Measurements from ENCODE around the gene VASP. TPM values are rescaled to one million over a fixed set of nuclear protein-coding genes. Genes with fewer than 3 reads are reported as not detected.

VASP gene
- total RNA-seq, 4 donors from 2014 or later: 52.7 to 68.9 (median 56.5) TPM

DNA sequence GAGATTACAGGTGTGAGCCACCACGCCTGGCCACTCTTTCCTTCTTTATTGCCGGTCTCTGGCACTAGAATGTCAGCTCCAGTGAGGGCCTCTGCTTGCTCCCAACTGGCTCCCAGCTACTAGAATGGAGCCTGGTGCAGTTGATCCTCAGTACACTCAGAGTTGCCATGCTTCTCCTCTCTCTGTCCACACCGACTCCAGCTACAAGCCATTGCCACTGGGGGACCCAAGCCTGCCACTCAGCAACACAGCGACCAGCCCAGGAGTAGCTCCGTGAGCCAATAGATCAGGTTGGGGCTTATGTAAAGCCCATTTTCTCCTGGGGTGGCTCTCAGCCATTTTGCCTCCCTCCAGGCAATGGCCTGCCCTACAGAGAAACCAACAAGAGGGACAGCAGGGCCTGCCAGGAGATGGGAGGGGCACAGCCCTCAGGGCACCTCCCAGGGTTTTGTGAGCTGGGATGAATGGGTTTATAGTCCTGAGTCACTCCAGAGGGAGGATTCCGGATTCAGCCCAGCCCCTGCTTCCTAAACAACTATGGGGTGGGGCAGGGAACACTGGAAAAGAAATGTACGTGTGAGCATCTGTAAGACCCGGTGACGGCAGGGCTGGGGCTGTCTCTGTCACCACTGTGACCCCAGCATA, 40.8 kb downstream of the VASP start:
- DNase-seq (ENCODE audit: low spot score in 2 of 2): peak; percentile 73 to 92
- no peak for TF ChIP-seq POLR2A (IDR thresholded peaks at IDR 0.05)
- TF ChIP-seq, protein P1, sequence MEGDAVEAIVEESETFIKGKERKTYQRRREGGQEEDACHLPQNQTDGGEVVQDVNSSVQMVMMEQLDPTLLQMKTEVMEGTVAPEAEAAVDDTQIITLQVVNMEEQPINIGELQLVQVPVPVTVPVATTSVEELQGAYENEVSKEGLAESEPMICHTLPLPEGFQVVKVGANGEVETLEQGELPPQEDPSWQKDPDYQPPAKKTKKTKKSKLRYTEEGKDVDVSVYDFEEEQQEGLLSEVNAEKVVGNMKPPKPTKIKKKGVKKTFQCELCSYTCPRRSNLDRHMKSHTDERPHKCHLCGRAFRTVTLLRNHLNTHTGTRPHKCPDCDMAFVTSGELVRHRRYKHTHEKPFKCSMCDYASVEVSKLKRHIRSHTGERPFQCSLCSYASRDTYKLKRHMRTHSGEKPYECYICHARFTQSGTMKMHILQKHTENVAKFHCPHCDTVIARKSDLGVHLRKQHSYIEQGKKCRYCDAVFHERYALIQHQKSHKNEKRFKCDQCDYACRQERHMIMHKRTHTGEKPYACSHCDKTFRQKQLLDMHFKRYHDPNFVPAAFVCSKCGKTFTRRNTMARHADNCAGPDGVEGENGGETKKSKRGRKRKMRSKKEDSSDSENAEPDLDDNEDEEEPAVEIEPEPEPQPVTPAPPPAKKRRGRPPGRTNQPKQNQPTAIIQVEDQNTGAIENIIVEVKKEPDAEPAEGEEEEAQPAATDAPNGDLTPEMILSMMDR (IDR thresholded peaks at IDR 0.05): no peak
- H3K4me3 ChIP-seq (ENCODE audit: low read depth, poor library complexity, severe bottlenecking): no peak overlapping the region
- intact Hi-C loops (cut with DNase I; ENCODE audit: low total_unique reads): no loop called here
- WGBS, 2 donors: 42 to 54% methylated on average over 9 of the region's 9 CpGs

GRCh38 chr19:45553464-45553863, 46.2 kb downstream of the VASP start:
- intact Hi-C loops (cut with DNase I; ENCODE audit: low total_unique reads): no loop called here
- DNase-seq (ENCODE audit: low spot score in 2 of 2): no peak
- WGBS, 2 donors: 68 to 86% methylated on average over 23 to 24 of the region's 34 CpGs
- TF ChIP-seq, protein P1 (IDR thresholded peaks at IDR 0.05): no peak
- no peak for TF ChIP-seq POLR2A (IDR thresholded peaks at IDR 0.05)
- no peak overlapping the region for H3K4me3 ChIP-seq (ENCODE audit: low read depth, poor library complexity, severe bottlenecking)

GRCh38 chr19:45554481-45554880, 47.2 kb downstream of the VASP start:
- no peak overlapping the region for H3K4me3 ChIP-seq (ENCODE audit: low read depth, poor library complexity, severe bottlenecking)
- DNase-seq (ENCODE audit: low spot score in 2 of 2): no peak
- intact Hi-C loops (cut with DNase I; ENCODE audit: low total_unique reads): no loop called here
- 79 to 88% methylated on average over 1 of the region's 1 CpG for WGBS, 2 donors
- TF ChIP-seq, protein P1 (IDR thresholded peaks at IDR 0.05): no peak

GRCh38 chr19:45556835-45557234, 49.6 kb downstream of the VASP start:
- intact Hi-C loops (cut with DNase I; ENCODE audit: low total_unique reads): loop anchor here (2.0 kb wide), 1 partner anchor 30 kb away; no protein-coding TSS in a partner anchor
- no peak for DNase-seq (ENCODE audit: low spot score in 2 of 2)
- WGBS, 2 donors: 90 to 100% methylated on average over 2 to 5 of the region's 5 CpGs
- no peak overlapping the region for H3K4me3 ChIP-seq (ENCODE audit: low read depth, poor library complexity, severe bottlenecking)
- TF ChIP-seq, protein P1 (IDR thresholded peaks at IDR 0.05): no peak
- no peak for TF ChIP-seq POLR2A (IDR thresholded peaks at IDR 0.05)

DNA sequence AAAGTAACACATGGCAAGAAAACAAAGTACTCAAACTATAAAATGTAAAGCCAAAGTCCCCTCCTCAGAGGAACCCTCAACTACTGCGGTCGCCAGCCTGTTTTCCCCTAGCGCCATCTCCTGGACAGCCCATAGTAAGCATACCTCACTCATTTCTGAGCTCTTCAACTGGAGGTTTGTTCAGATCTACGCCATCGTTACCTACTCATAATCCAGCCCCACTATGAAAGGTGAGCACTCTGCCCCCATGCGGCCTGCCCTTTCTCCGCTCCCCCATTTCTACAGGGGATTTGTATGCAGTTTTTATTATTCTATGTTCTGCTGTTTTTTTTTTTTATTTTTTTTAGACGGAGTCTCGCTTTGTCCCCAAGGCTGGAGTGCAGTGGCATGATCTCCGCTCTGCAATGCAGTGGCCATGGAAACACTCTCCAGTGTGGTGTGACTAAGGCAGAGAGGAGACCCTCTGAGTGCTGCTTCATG, 51.2 kb downstream of the VASP start:
- WGBS, 2 donors: 43 to 47% methylated on average over 10 of the region's 10 CpGs
- H3K4me3 ChIP-seq (ENCODE audit: low read depth, poor library complexity, severe bottlenecking): no peak overlapping the region
- peak in 1 of 2 donors; percentile 44 for DNase-seq (ENCODE audit: low spot score in 2 of 2)
- intact Hi-C loops (cut with DNase I; ENCODE audit: low total_unique reads): no loop called here
- TF ChIP-seq, protein P1 (IDR thresholded peaks at IDR 0.05): peak in 1 of 3 donors; percentile 20
- TF ChIP-seq POLR2A (IDR thresholded peaks at IDR 0.05): no peak

DNA sequence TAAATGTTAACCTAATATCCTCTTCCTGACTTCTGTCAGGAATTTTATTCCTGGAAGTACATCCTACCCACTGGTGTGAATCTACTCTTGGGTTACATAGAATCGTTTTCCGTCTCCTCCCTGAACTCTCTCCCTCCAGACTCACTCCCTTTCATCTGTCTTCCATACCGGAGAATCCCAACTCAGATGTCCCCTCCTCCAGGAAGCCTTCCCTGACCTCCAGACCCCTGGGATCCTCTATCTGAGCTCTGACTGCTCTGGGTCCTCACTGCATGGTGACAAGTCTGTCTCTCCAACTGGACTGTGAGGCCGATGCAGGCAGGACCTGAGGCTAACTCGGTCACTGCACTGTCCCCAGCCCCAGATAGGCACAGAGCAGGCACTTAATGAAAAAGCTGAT, 52.8 kb downstream of the VASP start:
- intact Hi-C loops (cut with DNase I; ENCODE audit: low total_unique reads): no loop called here
- H3K4me3 ChIP-seq (ENCODE audit: low read depth, poor library complexity, severe bottlenecking): no peak overlapping the region
- no peak for DNase-seq (ENCODE audit: low spot score in 2 of 2)
- TF ChIP-seq, protein P1 (IDR thresholded peaks at IDR 0.05): no peak
- no peak for TF ChIP-seq POLR2A (IDR thresholded peaks at IDR 0.05)
- WGBS, 2 donors: 81 to 90% methylated on average over 5 of the region's 5 CpGs

Measured in lower leg skin (tissue), 4 donors.